B cell (primary cell): ENCODE data around the gene TPGS2. TPM values are rescaled to one million over a fixed set of nuclear protein-coding genes. Genes with fewer than 3 reads are reported as not detected.

Source experiments
- ATAC-seq: fragments of 200-7000 bp; cut with Tn5 transposase; one replicate; pipeline ENCODE4 v1.10.0; 2021; ENCODE audit warnings: low read depth, mild to moderate bottlenecking, moderate number of reproducible peaks, moderate library complexity
- CTCF ChIA-PET: fragments of 350-600 bp; sonication (Branson Sonifier 250); formaldehyde crosslinking; loops from one replicate; lab custom pipeline; 2021; ENCODE audit warnings: antibody characterized with exemption, inconsistent platforms; lab: Charles Lee
- POLR2A ChIA-PET: fragments of 350-600 bp; sonication (Branson Sonifier 250); formaldehyde crosslinking; loops from one replicate; lab custom pipeline; 2021; ENCODE audit warnings: antibody characterized with exemption; lab: Charles Lee
- DNase-seq: peaks from one replicate; pipeline ENCODE4 v3.0.0; 2013
- H2AFZ ChIP-seq: 2 replicates; pipeline ENCODE4 v1.6.1; 2012; ENCODE audit warnings: mild to moderate bottlenecking, low read depth, low read length; ENCODE audit not compliant: insufficient read depth, poor library complexity, severe bottlenecking
- H3K27ac ChIP-seq, 2 donors: 1 replicate in 1 of 2; 2 replicates in 1 of 2; pipeline ENCODE4 v1.5.1; 2012 to 2013; ENCODE audit warnings: low read length in 2 of 2, mild to moderate bottlenecking in 2 of 2, moderate library complexity in 1 of 2
- H3K27me3 ChIP-seq, 4 experiments: fragments of 200-600 bp in 1 of 4; sonication (generic) in 1 of 4; replicated peaks in 1 of 4; 1 replicate in 2 of 4; 2 replicates in 2 of 4; pipeline versions ENCODE4 v1.6.1 to v1.7.0; 2013 to 2016; ENCODE audit warnings: low read length in 3 of 4, mild to moderate bottlenecking in 2 of 4, mixed read lengths in 1 of 4, moderate library complexity in 1 of 4; ENCODE audit not compliant: insufficient read depth in 4 of 4, control insufficient read depth in 3 of 4; ENCODE audit errors: control extremely low read depth in 1 of 4
- H3K36me3 ChIP-seq, 2 experiments: replicated peaks in 1 of 2; 1 replicate in 1 of 2; 2 replicates in 1 of 2; pipeline versions ENCODE4 v1.6.1 to v1.7.1; 2013; ENCODE audit warnings: low read length in 1 of 2; ENCODE audit not compliant: insufficient read depth in 2 of 2, control insufficient read depth in 1 of 2; ENCODE audit errors: control extremely low read depth in 1 of 2, extremely low read depth in 1 of 2
- H3K4me1 ChIP-seq, 2 donors: fragments of 200-600 bp in 1 of 2; sonication (generic) in 1 of 2; 1 replicate in 1 of 2; 2 replicates in 1 of 2; pipeline versions ENCODE4 v1.5.1 to v1.6.1; 2013 to 2017; ENCODE audit warnings: low read length in 2 of 2; ENCODE audit not compliant: control insufficient read depth in 2 of 2, insufficient read depth in 2 of 2
- H3K4me2 ChIP-seq: replicated peaks from 2 replicates; pipeline ENCODE3; 2012; ENCODE audit warnings: mild to moderate bottlenecking, low read depth, low read length; ENCODE audit not compliant: poor library complexity, severe bottlenecking
- H3K4me3 ChIP-seq, 5 experiments: fragments of 200-600 bp in 1 of 5; sonication (generic) in 1 of 5; 1 replicate in 3 of 5; 2 replicates in 2 of 5; pipeline versions ENCODE4 v1.5.1 to v1.7.0; 2011 to 2016; ENCODE audit warnings: low read length in 4 of 5, mild to moderate bottlenecking in 4 of 5, low read depth in 2 of 5, control low read depth in 1 of 5, moderate library complexity in 1 of 5; ENCODE audit not compliant: insufficient read depth in 1 of 5; ENCODE audit errors: control extremely low read depth in 1 of 5, extremely low read depth in 1 of 5
- H3K79me2 ChIP-seq: fragments of 200-600 bp; sonication (generic); one replicate; pipeline ENCODE4 v1.6.0; 2016; ENCODE audit warnings: low read length; ENCODE audit not compliant: control insufficient read depth, insufficient read depth
- H3K9ac ChIP-seq: fragments of 200-600 bp; sonication (generic); 2 replicates; pipeline ENCODE4 v1.6.1; 2017; ENCODE audit warnings: mild to moderate bottlenecking, low read length, moderate library complexity
- H3K9me3 ChIP-seq, 3 donors: one replicate each; pipeline versions ENCODE4 v1.6.1 to v1.7.1; 2013; ENCODE audit warnings: low read length in 2 of 3; ENCODE audit not compliant: control insufficient read depth in 2 of 3, insufficient read depth in 1 of 3; ENCODE audit errors: control extremely low read depth in 1 of 3
- H4K20me1 ChIP-seq: 2 replicates; pipeline ENCODE4 v1.6.0; 2012; ENCODE audit warnings: mild to moderate bottlenecking, low read length; ENCODE audit not compliant: insufficient read depth, control insufficient read depth, poor library complexity, severe bottlenecking
- H3K27ac Mint-ChIP-seq: one replicate; pipeline ENCODE4 v1.8.0; 2021; ENCODE audit warnings: mixed read lengths
- H3K27me3 Mint-ChIP-seq: one replicate; pipeline ENCODE4 v1.8.0; 2021; ENCODE audit warnings: mixed read lengths
- H3K4me1 Mint-ChIP-seq: one replicate; pipeline ENCODE4 v1.8.0; 2021; ENCODE audit warnings: mixed read lengths
- H3K4me3 Mint-ChIP-seq: one replicate; pipeline ENCODE4 v1.8.0; 2021; ENCODE audit warnings: mixed read lengths
- H3K9me3 Mint-ChIP-seq: one replicate; pipeline ENCODE4 v1.8.0; 2022; ENCODE audit warnings: mixed read lengths; ENCODE audit not compliant: insufficient read depth
- CTCF ChIP-seq: fragments of 200-600 bp; IDR thresholded peaks from one replicate; pipeline ENCODE4 v1.8.0; 2022; ENCODE audit warnings: antibody characterized with exemption, mild to moderate bottlenecking
- EZH2 ChIP-seq: IDR thresholded peaks from 2 replicates; pipeline ENCODE4 v1.6.1; 2012; ENCODE audit warnings: borderline replicate concordance, low read depth, mild to moderate bottlenecking, moderate library complexity, low read length; ENCODE audit not compliant: insufficient read depth, poor library complexity, severe bottlenecking
- WGBS: methylation state at CpG from one replicate; pipeline ENCODE4 v1.1.5; 2013; ENCODE audit warnings: missing lambda C conversion rate; ENCODE audit not compliant: insufficient coverage; 5-methylcytosine and 5-hydroxymethylcytosine counted together
- intact Hi-C: fragments of 100-400 bp; cut with micrococcal nuclease; formaldehyde crosslinking; loops from one replicate; pipeline ENCODE4 v1.10.0; 2022
- polyA plus RNA-seq: library from polyadenylated mRNA; depleted of rRNA; stranded (reverse); fragments of >200 nt; gene quantifications from 2 replicates; pipeline ENCODE4 v1.2.3, GENCODE V29; 2012
- total RNA-seq, 2 donors: library from RNA; stranded (reverse); fragments of 120-200 nt in 1 of 2; gene quantifications; 1 replicate in 1 of 2; 2 replicates in 1 of 2; pipeline versions ENCODE4 v1.2.3 to v1.2.4, GENCODE V29; 2013 to 2022

TPGS2 gene
- total and polyA plus RNA-seq, 2 donors (not counting 1 experiment from before 2014, with no cell fraction given), result 45.2 to 50.9 TPM

GRCh38 chr18:36758623-36759022, 70.2 kb downstream of the TPGS2 start:
- Histone ChIP-seq H3K4me1 (no peaks in the 10 kb centered on the region), H3K4me2 (no peak overlapping the region), H4K20me1 (no peaks in the 10 kb centered on the region), H3K79me2 (no peaks in the 10 kb centered on the region), H3K4me3 (no peak overlapping the region), H3K9me3 (peaks cover 0 to 5% (median 0%) of the 10 kb centered on the region in 3 donors), H2AFZ (no peak overlapping the region), H3K36me3 (no peaks in the 10 kb centered on the region), H3K27ac (no peak overlapping the region), H3K27me3 (no peaks in the 10 kb centered on the region), H3K9ac (no peak overlapping the region)
- DNase-seq (no peak), ATAC-seq (no peak)
- ChIA-PET CTCF (no interaction called here), POLR2A (no interaction called here)
- Mint-ChIP-seq H3K9me3 (no peaks in the 10 kb centered on the region), H3K4me1 (no peaks in the 10 kb centered on the region), H3K4me3 (no peak overlapping the region), H3K27me3 (peaks cover 7% of the 10 kb centered on the region), H3K27ac (no peak overlapping the region)
- 86% methylated on average over 10 of the region's 10 CpGs for WGBS
- TF ChIP-seq EZH2 (no peak), CTCF (no peak)
- intact Hi-C loops, result no loop called here

- CTCF ChIA-PET, result no interaction called here
- no peak overlapping the region for H3K4me3 ChIP-seq
- TF ChIP-seq CTCF (no peak), EZH2 (no peak)
- H3K9me3 Mint-ChIP-seq, result no peaks in the 10 kb centered on the region
- H3K4me1 ChIP-seq, result no peaks in the 10 kb centered on the region
- no peak overlapping the region for H3K4me2 ChIP-seq
- no peaks in the 10 kb centered on the region for H3K4me1 Mint-ChIP-seq
- POLR2A ChIA-PET, result no interaction called here
- H3K4me3 Mint-ChIP-seq, result no peak overlapping the region
- H4K20me1 ChIP-seq, result no peaks in the 10 kb centered on the region
- H3K27ac Mint-ChIP-seq, result no peak overlapping the region
- no peak for DNase-seq
- peaks cover 0 to 5% (median 0%) of the 10 kb centered on the region in 3 donors for H3K9me3 ChIP-seq
- peaks cover 8% of the 10 kb centered on the region for H3K27me3 Mint-ChIP-seq
- no peak overlapping the region for H3K9ac ChIP-seq
- no peak for ATAC-seq
- no peaks in the 10 kb centered on the region for H3K79me2 ChIP-seq
- H2AFZ ChIP-seq, result no peak overlapping the region
- H3K36me3 ChIP-seq, result no peaks in the 10 kb centered on the region
- no peak overlapping the region for H3K27ac ChIP-seq
- WGBS, result no CpG with 5 or more reads among the region's 3 CpGs
- intact Hi-C loops, result no loop called here
- H3K27me3 ChIP-seq, result no peaks in the 10 kb centered on the region
These were observed 70.8 kb downstream of the TPGS2 start for GRCh38 chr18:36757991-36758390.
